ENCODE measurements around the gene NR2C2.

- TF ChIP-seq POLR2A (IDR thresholded peaks at IDR 0.05) (no peak), CTCF (IDR thresholded peaks at IDR 0.05) (no peak)
These were observed 109.5 kb downstream of the NR2C2 start for GRCh38 chr3:15056676-15057404.
